A549 (cell line): ENCODE measurements around the gene IGSF23. TPM values are rescaled to one million over a fixed set of nuclear protein-coding genes. Genes with fewer than 3 reads are reported as not detected.
A peak's percentile ranks its signal among the peaks of the same experiment; 100 is the strongest.
"Not testable (repeated sequence)": the region's sequence is repeated elsewhere in the genome, so short reads cannot be mapped to it uniquely, and the experiment has no call there.

ENCODE experiments used
- ATAC-seq, 2 experiments: fragments of 200-7000 bp in 1 of 2; fragments of >200 bp in 1 of 2; cut with Nextera tagmentation in 1 of 2; cut with Tn5 transposase in 1 of 2; 3 replicates each; pipeline versions ENCODE4 v1.8.0 to v1.9.1; 2018 to 2020; ENCODE audit warnings: mild to moderate bottlenecking in 1 of 2, moderate library complexity in 1 of 2
- CTCF ChIA-PET: fragments of 300-600 bp; sonication (Branson Sonifier 250); formaldehyde crosslinking; extraction: SDS; loops from one replicate; lab custom pipeline; 2021; ENCODE audit warnings: antibody characterized with exemption, inconsistent platforms; lab: Yijun Ruan, JAX
- POLR2A ChIA-PET: fragments of 350-600 bp; formaldehyde crosslinking; extraction: SDS; loops from one replicate; lab custom pipeline; 2021; ENCODE audit warnings: antibody characterized with exemption, inconsistent platforms; lab: Yijun Ruan, JAX
- DNase-seq, 2 experiments: peaks; one replicate each; pipeline versions ENCODE4 v3.0.0 to v3.0.0-alpha.2; 2011 to 2016; ENCODE audit warnings: low read depth in 1 of 2, low spot score in 1 of 2
- FAIRE-seq: peaks from 2 replicates; lab custom pipeline; 2011; peaks lifted over from hg19 to GRCh38; lab: Jason Lieb, UNC
- H3K27ac ChIP-seq, 2 experiments: fragments of >200 bp; sonication (Bioruptor Twin); formaldehyde crosslinking; 3 replicates each; pipeline ENCODE4 v1.5.1; 2016 to 2017
- H3K4me1 ChIP-seq: fragments of >200 bp; sonication (Bioruptor Twin); formaldehyde crosslinking; 3 replicates; pipeline ENCODE4 v1.6.1; 2016
- H3K4me2 ChIP-seq: fragments of >200 bp; sonication (Bioruptor Twin); formaldehyde crosslinking; 3 replicates; pipeline ENCODE4 v1.6.1; 2016
- H3K4me3 ChIP-seq: fragments of >200 bp; sonication (Bioruptor Twin); formaldehyde crosslinking; 3 replicates; pipeline ENCODE4 v1.5.1; 2016
- H3K9me3 ChIP-seq: fragments of >200 bp; sonication (Bioruptor Twin); formaldehyde crosslinking; 3 replicates; pipeline ENCODE4 v1.6.1; 2016
- CEBPB ChIP-seq, 2 experiments: fragments of >200 bp in 1 of 2; sonication (Bioruptor Twin) in 1 of 2; formaldehyde crosslinking in 1 of 2; IDR thresholded peaks; 2 replicates each; pipeline ENCODE4 v1.6.1; 2012 to 2016
- CHD4 ChIP-seq: fragments of 200-600 bp; sonication (generic); IDR thresholded peaks from 2 replicates; pipeline ENCODE4 v1.6.1; 2016; ENCODE audit warnings: antibody characterized with exemption, mild to moderate bottlenecking, borderline replicate concordance
- EHF ChIP-seq: fragments of 250-450 bp; sonication (Bioruptor Pico); IDR thresholded peaks from 2 replicates; pipeline ENCODE4 v1.5.0; 2020; ENCODE audit warnings: mild to moderate bottlenecking
- FOSL2 ChIP-seq, 2 experiments: fragments of 450-650 bp in 1 of 2; fragments of >200 bp in 1 of 2; sonication (Bioruptor Twin) in 1 of 2; formaldehyde crosslinking; IDR thresholded peaks; 2 replicates each; pipeline versions ENCODE4 v1.5.0 to v1.6.1; 2016 to 2020; ENCODE audit warnings: mild to moderate bottlenecking in 1 of 2, moderate library complexity in 1 of 2
- FOXS1 ChIP-seq: fragments of 250-450 bp; sonication (Bioruptor Pico); IDR thresholded peaks from 2 replicates; pipeline ENCODE4 v1.5.0; 2020; ENCODE audit warnings: mild to moderate bottlenecking, moderate library complexity
- HDAC2 ChIP-seq: fragments of 200-600 bp; sonication (generic); IDR thresholded peaks from 2 replicates; pipeline ENCODE4 v1.6.1; 2016
- HEYL ChIP-seq: fragments of 250-450 bp; sonication (Bioruptor Pico); IDR thresholded peaks from 2 replicates; pipeline ENCODE4 v1.8.0; 2021; ENCODE audit warnings: mild to moderate bottlenecking, moderate library complexity
- HOXB13 ChIP-seq: fragments of 250-450 bp; sonication (Bioruptor Pico); IDR thresholded peaks from 2 replicates; pipeline ENCODE4 v1.5.0; 2020; ENCODE audit warnings: low read depth, mild to moderate bottlenecking, moderate library complexity
- HOXB5 ChIP-seq: fragments of 250-450 bp; sonication (Bioruptor Pico); IDR thresholded peaks from 2 replicates; pipeline ENCODE4 v1.5.0; 2020; ENCODE audit warnings: mild to moderate bottlenecking, moderate library complexity
- KDM1A ChIP-seq: fragments of 200-600 bp; sonication (generic); IDR thresholded peaks from 2 replicates; pipeline ENCODE4 v1.6.1; 2016; ENCODE audit warnings: low read depth, mild to moderate bottlenecking
- MAX ChIP-seq: IDR thresholded peaks from 2 replicates; pipeline ENCODE4 v1.6.1; 2012
- MAZ ChIP-seq: fragments of 150-350 bp; IDR thresholded peaks from 2 replicates; pipeline ENCODE4 v1.6.1; 2014; ENCODE audit warnings: antibody characterized with exemption, low read depth, low read length, borderline replicate concordance
- RAD21 ChIP-seq, 2 experiments: fragments of >200 bp in 1 of 2; sonication (Bioruptor Twin) in 1 of 2; formaldehyde crosslinking in 1 of 2; IDR thresholded peaks in 1 of 2; conservative IDR thresholded peaks in 1 of 2; 2 replicates in 1 of 2; 3 replicates in 1 of 2; pipeline ENCODE4 v1.6.1; 2012 to 2018; ENCODE audit warnings: inconsistent platforms in 1 of 2
- RFX5 ChIP-seq: fragments of 450-650 bp; IDR thresholded peaks from 2 replicates; pipeline ENCODE4 v1.7.1; 2014; ENCODE audit warnings: antibody characterized with exemption, mild to moderate bottlenecking, moderate library complexity
- RNF2 ChIP-seq: fragments of 200-600 bp; sonication (generic); IDR thresholded peaks from 2 replicates; pipeline ENCODE4 v1.6.1; 2016; ENCODE audit warnings: low read depth, mild to moderate bottlenecking, antibody characterized with exemption, moderate library complexity, borderline replicate concordance
- TFCP2L1 ChIP-seq: fragments of 250-450 bp; sonication (Bioruptor Pico); IDR thresholded peaks from 2 replicates; pipeline ENCODE4 v1.5.0; 2021; ENCODE audit warnings: mild to moderate bottlenecking
- ZC3H11A ChIP-seq: fragments of 450-650 bp; IDR thresholded peaks from 2 replicates; pipeline ENCODE4 v1.6.1; 2014; ENCODE audit warnings: antibody characterized with exemption, mild to moderate bottlenecking
- ZFP36 ChIP-seq: fragments of 450-650 bp; IDR thresholded peaks from 2 replicates; pipeline ENCODE4 v1.6.1; 2014; ENCODE audit warnings: borderline replicate concordance; ENCODE audit not compliant: partially characterized antibody
- WGBS: methylation state at CpG from one replicate; pipeline ENCODE4 v1.1.6; 2017; ENCODE audit errors: missing lambda C conversion rate; 5-methylcytosine and 5-hydroxymethylcytosine counted together
- polyA plus RNA-seq, 4 experiments: library from polyadenylated mRNA; depleted of rRNA in 3 of 4; stranded (reverse); fragments of >200 nt; fragmentation: RNase III in 1 of 4; extraction: RNeasy Plus Mini Kit Qiagen cat#74134 plus additional on column Dnase treatment in 1 of 4; gene quantifications; 2 replicates in 3 of 4; 3 replicates in 1 of 4; pipeline ENCODE4 v1.2.3, GENCODE V29; 2011 to 2017
- TF ChIP-seq, protein P1 (sequence below): IDR thresholded peaks from 2 replicates; pipeline ENCODE4 v1.6.1; 2012; ENCODE audit warnings: low read depth, borderline replicate concordance
- TF ChIP-seq, protein P2 (sequence below): fragments of 450-650 bp; IDR thresholded peaks from 2 replicates; pipeline ENCODE4 v1.6.1; 2014; ENCODE audit warnings: antibody characterized with exemption
- TF ChIP-seq, protein P3 (sequence below): IDR thresholded peaks from 2 replicates; pipeline ENCODE4 v1.6.1; 2012

IGSF23 gene
- polyA plus RNA-seq, 2 of the 4 experiments (the other 2 are of a cell fraction), result 0.14 to 0.35 TPM

DNA sequence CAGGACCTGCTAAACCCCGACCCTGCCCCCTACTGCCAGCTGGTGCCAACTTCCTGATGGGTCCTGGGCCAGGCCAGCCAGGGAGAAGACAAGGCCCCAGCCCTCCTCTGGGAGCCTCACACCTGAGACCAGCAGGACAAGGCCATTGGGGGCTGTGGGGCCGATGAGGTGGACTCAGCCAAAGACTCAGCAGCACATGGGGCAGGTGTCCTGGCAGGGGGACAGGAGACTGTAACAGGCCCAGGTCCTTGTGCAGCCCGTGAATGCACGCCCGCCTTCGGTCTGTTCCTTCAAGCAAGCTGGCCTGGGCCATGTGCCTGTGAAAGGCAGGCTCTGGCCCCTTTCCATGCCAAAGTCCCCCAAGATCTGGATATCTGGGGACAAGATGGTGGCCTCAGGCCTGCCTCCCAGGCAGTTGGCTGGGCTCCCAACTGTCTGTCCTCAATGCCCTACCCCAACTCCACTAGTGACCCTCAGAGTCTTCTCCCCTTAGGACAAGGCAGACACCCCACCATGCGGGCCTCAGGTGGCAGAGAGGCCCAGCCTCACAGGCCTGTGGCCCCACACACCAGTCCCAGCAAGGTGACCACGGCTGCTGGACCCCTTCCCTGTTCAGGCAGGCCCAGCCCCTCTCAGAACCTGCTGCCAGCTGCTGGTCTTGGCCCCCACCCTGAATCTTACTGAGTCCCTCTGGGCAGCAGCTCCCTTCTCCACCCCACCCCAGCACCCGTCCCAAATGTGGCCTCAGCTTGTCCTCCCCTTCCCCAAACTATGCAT is 70.3 kb downstream of the IGSF23 start:
- no peak for TF ChIP-seq FOXS1 (CRISPR knock-in tag)
- peak; percentile 55; the same call in 1 of the 2 replicates for TF ChIP-seq MAX
- TF ChIP-seq HOXB5 (CRISPR knock-in tag), result 0 out of 2 replicates have a peak, but pooled peaks have one; percentile 20
- TF ChIP-seq HEYL (CRISPR knock-in tag), result no peak
- TF ChIP-seq, protein P1, sequence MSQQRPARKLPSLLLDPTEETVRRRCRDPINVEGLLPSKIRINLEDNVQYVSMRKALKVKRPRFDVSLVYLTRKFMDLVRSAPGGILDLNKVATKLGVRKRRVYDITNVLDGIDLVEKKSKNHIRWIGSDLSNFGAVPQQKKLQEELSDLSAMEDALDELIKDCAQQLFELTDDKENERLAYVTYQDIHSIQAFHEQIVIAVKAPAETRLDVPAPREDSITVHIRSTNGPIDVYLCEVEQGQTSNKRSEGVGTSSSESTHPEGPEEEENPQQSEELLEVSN, result peak; percentile 27; the same call in 1 of the 2 replicates
- no peak for TF ChIP-seq FOSL2 (IDR thresholded peaks at IDR 0.05)
- TF ChIP-seq FOSL2 (CRISPR knock-in tag; IDR thresholded peaks at IDR 0.05), result no peak
- peak; percentile 51 for TF ChIP-seq HOXB13 (CRISPR knock-in tag)
- TF ChIP-seq RAD21 (conservative IDR thresholded peaks at IDR 0.05 in 1 of 2, IDR thresholded peaks at IDR 0.05 in 1 of 2), result peak in 1 of 2 experiments; percentile 29; a peak in 1 of 5 replicates
- FAIRE-seq, result no peak
- no peak for DNase-seq
- WGBS, result 96% methylated on average over 7 of the region's 9 CpGs
- Histone ChIP-seq H3K9me3 (no peaks in the 10 kb centered on the region), H3K4me2 (peak overlapping the region; percentile 56; the same call in 1 of the 3 replicates), H3K4me1 (peaks cover 65% of the 10 kb centered on the region), H3K4me3 (no peak overlapping the region), H3K27ac (peak overlapping the region; percentile 87 to 92)
- ChIA-PET POLR2A (no interaction called here), CTCF (interaction anchor here (0.6 to 15.7 kb wide), 10 partner anchors 10 to 376 kb away, joined by 3 to 180 read pairs (median 4); partner anchors contain the start of gene NECTIN2)
- ATAC-seq, result peak; percentile 8 to 9; a peak in 4 of 6 replicates

DNA sequence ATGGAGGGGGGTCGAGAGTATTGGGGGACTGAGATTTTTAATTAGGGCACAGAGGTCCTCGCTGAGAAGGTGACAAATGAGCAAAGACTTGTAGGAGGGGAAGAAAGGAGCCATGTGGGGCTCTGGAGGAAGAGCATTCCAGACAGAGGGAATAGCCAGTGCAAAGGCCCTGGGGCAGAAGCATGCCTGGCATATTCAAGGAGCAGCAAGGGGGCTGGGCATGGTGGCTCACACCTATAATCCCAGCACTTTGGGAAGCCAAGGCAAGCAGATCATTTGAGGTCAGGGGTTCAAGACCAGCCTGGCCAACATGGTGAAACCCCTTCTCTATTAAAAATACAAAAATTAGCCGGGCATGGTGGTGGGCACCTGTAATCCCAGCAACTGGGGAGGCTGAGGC is 71.0 kb downstream of the IGSF23 start:
- FAIRE-seq, DNase-seq, H3K4me3 ChIP-seq, ATAC-seq, H3K9me3 ChIP-seq, POLR2A ChIA-PET: not testable (repeated sequence)
- Histone ChIP-seq H3K27ac (peak overlapping the region; percentile 87 to 92), H3K4me2 (peak overlapping the region; percentile 56), H3K4me1 (peaks cover 73% of the 10 kb centered on the region)
- 0 out of 2 replicates have a peak, but pooled peaks have one; percentile 48 for TF ChIP-seq TFCP2L1
- peak; percentile 90 for TF ChIP-seq CHD4
- TF ChIP-seq ZFP36, result peak; percentile 86
- peak; percentile 18; the same call in 1 of the 2 replicates for TF ChIP-seq EHF (CRISPR knock-in tag)
- TF ChIP-seq HEYL (CRISPR knock-in tag), result 0 out of 2 replicates have a peak, but pooled peaks have one; percentile 24
- peak; percentile 92 for TF ChIP-seq HDAC2
- TF ChIP-seq HOXB13 (CRISPR knock-in tag), result peak; percentile 82
- TF ChIP-seq KDM1A, result peak; percentile 97
- peak; percentile 40; the same call in 1 of the 2 replicates for TF ChIP-seq HOXB5 (CRISPR knock-in tag)
- CTCF ChIA-PET, result interaction anchor here (1.1 to 15.7 kb wide), 2 partner anchors 25 to 86 kb away, joined by 10 to 180 read pairs; no protein-coding TSS in a partner anchor
- 84% methylated on average over 3 of the region's 3 CpGs for WGBS

- DNase-seq (peak; percentile 95 to 99), FAIRE-seq (peak; percentile 99)
- peak; percentile 97 for TF ChIP-seq HOXB5 (CRISPR knock-in tag)
- peak in 1 of 2 experiments; percentile 41; a peak in 3 of 5 replicates for TF ChIP-seq RAD21 (conservative IDR thresholded peaks at IDR 0.05 in 1 of 2, IDR thresholded peaks at IDR 0.05 in 1 of 2)
- TF ChIP-seq, protein P2, sequence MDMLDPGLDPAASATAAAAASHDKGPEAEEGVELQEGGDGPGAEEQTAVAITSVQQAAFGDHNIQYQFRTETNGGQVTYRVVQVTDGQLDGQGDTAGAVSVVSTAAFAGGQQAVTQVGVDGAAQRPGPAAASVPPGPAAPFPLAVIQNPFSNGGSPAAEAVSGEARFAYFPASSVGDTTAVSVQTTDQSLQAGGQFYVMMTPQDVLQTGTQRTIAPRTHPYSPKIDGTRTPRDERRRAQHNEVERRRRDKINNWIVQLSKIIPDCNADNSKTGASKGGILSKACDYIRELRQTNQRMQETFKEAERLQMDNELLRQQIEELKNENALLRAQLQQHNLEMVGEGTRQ, result no peak
- TF ChIP-seq ZC3H11A, result no peak
- TF ChIP-seq CEBPB (IDR thresholded peaks at IDR 0.05), result peak; percentile 77 to 87
- peak; percentile 55 for TF ChIP-seq HOXB13 (CRISPR knock-in tag)
- TF ChIP-seq, protein P1, result peak; percentile 67
- no peak for TF ChIP-seq MAZ
- 0 out of 2 replicates have a peak, but pooled peaks have one; percentile 10 for TF ChIP-seq RFX5
- TF ChIP-seq RNF2, result no peak
- TF ChIP-seq, protein P3, sequence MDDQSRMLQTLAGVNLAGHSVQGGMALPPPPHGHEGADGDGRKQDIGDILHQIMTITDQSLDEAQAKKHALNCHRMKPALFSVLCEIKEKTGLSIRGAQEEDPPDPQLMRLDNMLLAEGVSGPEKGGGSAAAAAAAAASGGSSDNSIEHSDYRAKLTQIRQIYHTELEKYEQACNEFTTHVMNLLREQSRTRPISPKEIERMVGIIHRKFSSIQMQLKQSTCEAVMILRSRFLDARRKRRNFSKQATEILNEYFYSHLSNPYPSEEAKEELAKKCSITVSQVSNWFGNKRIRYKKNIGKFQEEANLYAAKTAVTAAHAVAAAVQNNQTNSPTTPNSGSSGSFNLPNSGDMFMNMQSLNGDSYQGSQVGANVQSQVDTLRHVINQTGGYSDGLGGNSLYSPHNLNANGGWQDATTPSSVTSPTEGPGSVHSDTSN, result peak; percentile 79
These were observed 71.8 kb downstream of the IGSF23 start for GRCh38 chr19:44684892-44685863.

More at GRCh38 chr19:44684892-44685863, 71.8 kb downstream of the IGSF23 start:
- H3K4me2 ChIP-seq, result peak overlapping the region; percentile 56
- peak overlapping the region; percentile 87 to 92 for H3K27ac ChIP-seq
- H3K4me3 ChIP-seq, result no peak overlapping the region
- no peaks in the 10 kb centered on the region for H3K9me3 ChIP-seq
- 17% methylated on average over 25 of the region's 25 CpGs for WGBS
- POLR2A ChIA-PET, result interaction anchor here (0.5 to 1.1 kb wide), 12 partner anchors 9 to 149 kb away, joined by 3 to 8 read pairs (median 4); partner anchors contain the start of gene PVR
- CTCF ChIA-PET, result interaction anchor here (0.6 to 26.6 kb wide), 7 partner anchors 28 to 267 kb away, joined by 3 to 694 read pairs (median 3); partner anchors contain the start of genes CEACAM16 and NECTIN2
- H3K4me1 ChIP-seq, result peaks cover 81% of the 10 kb centered on the region
- peak; percentile 71 to 74 for ATAC-seq
